Measurements from ENCODE around the gene GPC3.
A peak's percentile ranks its signal among the peaks of the same experiment; 100 is the strongest.

GPC3 gene

GRCh38 chrX:133754657-133755056 lies 230.7 kb downstream of the GPC3 start:
- TF ChIP-seq, protein P1, sequence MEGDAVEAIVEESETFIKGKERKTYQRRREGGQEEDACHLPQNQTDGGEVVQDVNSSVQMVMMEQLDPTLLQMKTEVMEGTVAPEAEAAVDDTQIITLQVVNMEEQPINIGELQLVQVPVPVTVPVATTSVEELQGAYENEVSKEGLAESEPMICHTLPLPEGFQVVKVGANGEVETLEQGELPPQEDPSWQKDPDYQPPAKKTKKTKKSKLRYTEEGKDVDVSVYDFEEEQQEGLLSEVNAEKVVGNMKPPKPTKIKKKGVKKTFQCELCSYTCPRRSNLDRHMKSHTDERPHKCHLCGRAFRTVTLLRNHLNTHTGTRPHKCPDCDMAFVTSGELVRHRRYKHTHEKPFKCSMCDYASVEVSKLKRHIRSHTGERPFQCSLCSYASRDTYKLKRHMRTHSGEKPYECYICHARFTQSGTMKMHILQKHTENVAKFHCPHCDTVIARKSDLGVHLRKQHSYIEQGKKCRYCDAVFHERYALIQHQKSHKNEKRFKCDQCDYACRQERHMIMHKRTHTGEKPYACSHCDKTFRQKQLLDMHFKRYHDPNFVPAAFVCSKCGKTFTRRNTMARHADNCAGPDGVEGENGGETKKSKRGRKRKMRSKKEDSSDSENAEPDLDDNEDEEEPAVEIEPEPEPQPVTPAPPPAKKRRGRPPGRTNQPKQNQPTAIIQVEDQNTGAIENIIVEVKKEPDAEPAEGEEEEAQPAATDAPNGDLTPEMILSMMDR (conservative IDR thresholded peaks at IDR 0.05; ENCODE audit: control insufficient read depth, insufficient read depth, low read depth, low read length), result no peak
- no peak overlapping the region for H3K4me3 ChIP-seq (ENCODE audit: control insufficient read depth, low read depth, low read length)
- DNase-seq (ENCODE audit: low read depth), result no peak

GRCh38 chrX:133749951-133750350 lies 235.4 kb downstream of the GPC3 start:
- no peak for DNase-seq (ENCODE audit: low read depth)
- no peak overlapping the region for H3K4me3 ChIP-seq (ENCODE audit: control insufficient read depth, low read depth, low read length)
- TF ChIP-seq, protein P1 (conservative IDR thresholded peaks at IDR 0.05; ENCODE audit: control insufficient read depth, insufficient read depth, low read depth, low read length), result no peak

DNA sequence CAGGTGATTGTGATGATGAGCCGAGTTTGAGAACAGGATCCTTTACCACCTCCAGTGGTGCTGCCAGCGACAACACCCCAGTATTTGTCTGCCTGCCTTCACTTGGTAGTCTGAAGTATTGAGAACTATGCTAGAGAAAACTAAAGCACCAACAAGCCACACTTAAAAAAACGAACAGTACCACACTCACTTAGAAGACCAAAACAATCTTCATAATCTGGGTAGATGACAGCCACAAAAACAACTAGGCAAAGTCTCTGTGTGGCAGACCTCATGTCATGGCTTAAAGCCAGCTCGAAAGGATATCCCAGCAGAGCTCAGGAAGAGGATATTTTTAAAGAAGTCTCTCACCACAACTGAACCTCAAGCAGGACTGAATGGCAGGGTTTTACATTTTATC lies 236.0 kb downstream of the GPC3 start:
- no peak for DNase-seq (ENCODE audit: low read depth)
- TF ChIP-seq, protein P1 (conservative IDR thresholded peaks at IDR 0.05; ENCODE audit: control insufficient read depth, insufficient read depth, low read depth, low read length), result no peak
- H3K4me3 ChIP-seq (ENCODE audit: control insufficient read depth, low read depth, low read length), result no peak overlapping the region

DNA sequence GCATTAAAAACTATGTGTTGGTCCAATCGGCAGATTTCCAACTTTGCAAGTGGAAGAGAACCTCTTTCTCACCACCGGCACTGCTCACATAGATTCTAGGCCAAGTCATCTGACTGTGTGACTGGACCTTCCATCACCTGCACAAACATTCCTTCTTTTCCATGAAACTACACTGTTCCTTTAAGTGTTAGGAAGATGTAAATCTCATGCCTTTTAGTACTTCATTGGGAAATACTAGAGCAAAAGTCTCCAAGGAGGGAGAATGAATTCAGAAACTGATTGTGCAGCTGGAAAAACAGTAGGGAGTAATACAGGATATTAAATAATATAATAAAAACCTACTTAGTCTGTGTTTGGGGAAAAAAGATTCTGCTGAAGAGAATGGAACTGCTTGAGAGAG lies 238.2 kb downstream of the GPC3 start:
- TF ChIP-seq, protein P1 (conservative IDR thresholded peaks at IDR 0.05; ENCODE audit: control insufficient read depth, insufficient read depth, low read depth, low read length), result no peak
- H3K4me3 ChIP-seq (ENCODE audit: control insufficient read depth, low read depth, low read length), result no peak overlapping the region
- DNase-seq (ENCODE audit: low read depth), result peak; percentile 4

DNA sequence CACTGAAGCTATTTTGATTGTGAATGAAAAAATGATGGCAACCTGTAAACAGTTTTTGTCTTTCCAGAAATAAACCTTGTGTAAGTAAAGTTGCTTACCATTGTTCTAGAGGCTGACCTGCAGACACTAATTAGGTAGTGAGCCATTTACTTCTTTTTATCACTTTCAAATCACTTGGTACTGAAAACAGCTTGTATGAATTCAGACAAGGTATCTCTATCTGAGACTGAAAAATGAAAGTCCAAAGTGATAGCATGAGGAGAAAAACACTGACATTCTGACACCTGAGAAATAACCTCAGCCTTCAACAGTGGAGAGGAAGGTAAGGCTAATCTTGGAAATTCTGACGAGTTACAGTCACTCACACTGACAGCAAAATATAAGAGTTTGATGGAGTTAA lies 238.8 kb downstream of the GPC3 start:
- no peak for DNase-seq (ENCODE audit: low read depth)
- H3K4me3 ChIP-seq (ENCODE audit: control insufficient read depth, low read depth, low read length), result no peak overlapping the region
- TF ChIP-seq, protein P1 (conservative IDR thresholded peaks at IDR 0.05; ENCODE audit: control insufficient read depth, insufficient read depth, low read depth, low read length), result no peak

DNA sequence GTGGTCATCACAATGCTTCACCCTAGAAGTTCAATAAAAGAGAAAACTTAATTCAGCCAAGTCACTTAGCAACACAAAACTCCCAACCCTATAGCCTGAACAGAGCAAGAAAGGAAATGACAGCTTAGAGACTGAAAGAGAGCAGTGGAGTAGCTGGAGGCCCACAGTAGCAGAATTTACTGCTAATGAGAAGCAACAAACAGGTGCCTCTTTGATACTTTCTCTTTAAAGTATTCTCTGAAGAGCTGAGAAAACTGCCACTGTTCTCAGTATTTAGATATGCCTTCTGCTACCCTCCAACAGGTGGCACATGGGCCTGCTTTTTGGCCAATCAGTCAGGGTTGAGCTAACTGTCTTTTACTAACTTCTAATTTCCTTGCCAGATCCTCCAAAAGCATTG lies 240.0 kb downstream of the GPC3 start:
- TF ChIP-seq, protein P1 (conservative IDR thresholded peaks at IDR 0.05; ENCODE audit: control insufficient read depth, insufficient read depth, low read depth, low read length), result no peak
- no peak overlapping the region for H3K4me3 ChIP-seq (ENCODE audit: control insufficient read depth, low read depth, low read length)
- no peak for DNase-seq (ENCODE audit: low read depth)
